Panc1 (cell line): ENCODE results near the gene ERVFRD-1. TPM values are rescaled to one million over a fixed set of nuclear protein-coding genes. Genes with fewer than 3 reads are reported as not detected.
"Not testable (repeated sequence)": the region's sequence is repeated elsewhere in the genome, so short reads cannot be mapped to it uniquely, and the experiment has no call there.

ENCODE experiments used
- ATAC-seq: fragments of 200-7000 bp; cut with Tn5 transposase; 2 replicates; pipeline ENCODE4 v1.9.1; 2020; ENCODE audit warnings: mild to moderate bottlenecking, moderate library complexity
- BruUV-seq: library from RNA; stranded (reverse); fragments of 400-500 nt; replicated peaks from 2 replicates; lab custom pipeline; 2021; lab: Mats Ljungman, UMichigan
- CTCF ChIA-PET: fragments of 300-600 bp; sonication (Branson Sonifier 250); formaldehyde crosslinking; loops from one replicate; lab custom pipeline; 2022; ENCODE audit warnings: antibody characterized with exemption; lab: Charles Lee
- POLR2A ChIA-PET: fragments of 300-600 bp; sonication (Branson Sonifier 250); formaldehyde crosslinking; loops from one replicate; lab custom pipeline; 2022; ENCODE audit warnings: antibody characterized with exemption; lab: Charles Lee
- DNase-seq: peaks from one replicate; pipeline ENCODE4 v3.0.0-alpha.2; 2010; ENCODE audit warnings: low read depth, low spot score
- H3K27ac ChIP-seq: 2 replicates; pipeline ENCODE4 v1.5.1; 2011; ENCODE audit warnings: mild to moderate bottlenecking, low read length, inconsistent platforms
- H3K27me3 ChIP-seq: fragments of 200-500 bp; sonication (Bioruptor generic); 2 replicates; pipeline ENCODE4 v1.6.0; 2014; ENCODE audit warnings: low read length, inconsistent platforms; ENCODE audit not compliant: control insufficient read depth, insufficient read depth
- H3K36me3 ChIP-seq: fragments of 200-500 bp; sonication (Bioruptor generic); 2 replicates; pipeline ENCODE4 v1.5.1; 2014; ENCODE audit warnings: inconsistent platforms, mild to moderate bottlenecking, low read length, moderate library complexity; ENCODE audit not compliant: control insufficient read depth, insufficient read depth
- H3K4me1 ChIP-seq: 2 replicates; pipeline ENCODE4 v1.5.1; 2011; ENCODE audit warnings: inconsistent platforms, mild to moderate bottlenecking, low read length, moderate library complexity; ENCODE audit not compliant: control insufficient read depth, insufficient read depth
- H3K4me3 ChIP-seq, 2 experiments: 2 replicates each; pipeline ENCODE4 v1.5.1; 2011 to 2012; ENCODE audit warnings: low read depth in 2 of 2, low read length in 2 of 2, mild to moderate bottlenecking in 2 of 2, inconsistent platforms in 1 of 2, moderate library complexity in 1 of 2
- H3K9me3 ChIP-seq: fragments of 200-500 bp; sonication (Bioruptor generic); 2 replicates; pipeline ENCODE4 v1.5.1; 2014; ENCODE audit warnings: low read depth, mild to moderate bottlenecking, inconsistent platforms, low read length, moderate library complexity; ENCODE audit not compliant: control insufficient read depth, insufficient read depth
- CTCF ChIP-seq: fragments of 450-650 bp; IDR thresholded peaks from 2 replicates; pipeline ENCODE4 v1.5.1; 2017; ENCODE audit warnings: mild to moderate bottlenecking
- POLR2AphosphoS5 ChIP-seq: IDR thresholded peaks from 2 replicates; pipeline ENCODE4 v1.6.1; 2012; ENCODE audit warnings: mild to moderate bottlenecking, low read depth, low read length, moderate library complexity
- REST ChIP-seq, 2 experiments: IDR thresholded peaks; 2 replicates each; pipeline ENCODE4 v1.6.1; 2011 to 2012; ENCODE audit warnings: low read depth in 2 of 2, control low read depth in 1 of 2, low read length in 1 of 2, mild to moderate bottlenecking in 1 of 2, moderate library complexity in 1 of 2; ENCODE audit not compliant: insufficient read depth in 1 of 2
- SIN3A ChIP-seq: IDR thresholded peaks from 2 replicates; pipeline ENCODE4 v1.6.1; 2012; ENCODE audit warnings: low read depth, mild to moderate bottlenecking, low read length, moderate library complexity, borderline replicate concordance; ENCODE audit not compliant: insufficient read depth
- TCF7L2 ChIP-seq: IDR thresholded peaks from 2 replicates; pipeline ENCODE4 v1.6.1; 2011; ENCODE audit warnings: mild to moderate bottlenecking, low read depth, low read length, inconsistent platforms
- in situ Hi-C: cut with HindIII; loops from 2 replicates; pipeline ENCODE4 v1.10.0; 2016; ENCODE audit warnings: low sequenced_read_pairs, low pct_unique_long_range_greater_than_20kb
- intact Hi-C: fragments of 100-400 bp; cut with micrococcal nuclease; formaldehyde crosslinking; loops from one replicate; pipeline ENCODE4 v1.10.0; 2022; ENCODE audit not compliant: unreplicated experiment
- total RNA-seq: library from RNA; stranded (reverse); gene quantifications from one replicate; pipeline ENCODE4 v1.2.1, GENCODE V29; 2021; ENCODE audit not compliant: unreplicated experiment

ERVFRD-1 gene
- total RNA-seq, 1 experiment from 2014 or later = not detected

GRCh38 chr6:11120271-11121005 lies 8.9 kb upstream of the ERVFRD-1 start:
- ChIA-PET CTCF (no interaction called here), POLR2A (interaction anchor here (0.7 kb wide), 1 partner anchor 1567 kb away, joined by 3 read pairs; no protein-coding TSS in a partner anchor)
- H3K27me3 ChIP-seq = no peaks in the 10 kb centered on the region
- no peak overlapping the region for H3K27ac ChIP-seq
- ATAC-seq (no peak), DNase-seq (no peak)
- in situ Hi-C loops = no loop called here
- H3K36me3 ChIP-seq = no peaks in the 10 kb centered on the region
- no TSS peak for BruUV-seq
- intact Hi-C loops = no loop called here
- H3K4me1 ChIP-seq = peaks cover 10% of the 10 kb centered on the region
- H3K4me3 ChIP-seq = no peak overlapping the region
- TF ChIP-seq CTCF (no peak), POLR2AphosphoS5 (no peak), TCF7L2 (no peak), SIN3A (no peak), REST (IDR thresholded peaks at IDR 0.05; ENCODE audit: insufficient read depth in 1 of 2, low read depth in 2 of 2, low read length in 1 of 2) (no peak)
- H3K9me3 ChIP-seq = no peaks in the 10 kb centered on the region

GRCh38 chr6:11115808-11116536 lies 4.4 kb upstream of the ERVFRD-1 start:
- in situ Hi-C loops, DNase-seq: not testable (repeated sequence)

GRCh38 chr6:11113038-11113437 lies 1.5 kb upstream of the ERVFRD-1 start:
- TF ChIP-seq SIN3A = no peak
- no peak for TF ChIP-seq POLR2AphosphoS5
- Histone ChIP-seq H3K27ac (no peak overlapping the region), H3K4me1 (no peaks in the 10 kb centered on the region), H3K9me3 (no peaks in the 10 kb centered on the region), H3K27me3 (no peaks in the 10 kb centered on the region), H3K36me3 (no peaks in the 10 kb centered on the region), H3K4me3 (no peak overlapping the region)
- intact Hi-C loops (no loop called here), in situ Hi-C loops (no loop called here)
- no peak for DNase-seq
- POLR2A ChIA-PET = no interaction called here
- CTCF ChIA-PET = no interaction called here
- ATAC-seq = no peak
- no TSS peak for BruUV-seq

More at GRCh38 chr6:11115808-11116536, 4.4 kb upstream of the ERVFRD-1 start:
- POLR2A ChIA-PET, BruUV-seq, H3K4me3 ChIP-seq, H3K27me3 ChIP-seq, H3K4me1 ChIP-seq, intact Hi-C loops, H3K36me3 ChIP-seq, H3K9me3 ChIP-seq, H3K27ac ChIP-seq, CTCF ChIA-PET: not testable (repeated sequence)
- peak; percentile 71; the same call in 1 of the 2 replicates for ATAC-seq
